ENCODE results near the gene UBE2D1. TPM values are rescaled to one million over a fixed set of nuclear protein-coding genes. Genes with fewer than 3 reads are reported as not detected.

Gene UBE2D1
- total and polyA plus RNA-seq, 9 of the 15 experiments (the other 6 are each of a cell fraction or from before 2014, with no cell fraction given) = 4.1 to 24.4 (median 12.3) TPM

DNA sequence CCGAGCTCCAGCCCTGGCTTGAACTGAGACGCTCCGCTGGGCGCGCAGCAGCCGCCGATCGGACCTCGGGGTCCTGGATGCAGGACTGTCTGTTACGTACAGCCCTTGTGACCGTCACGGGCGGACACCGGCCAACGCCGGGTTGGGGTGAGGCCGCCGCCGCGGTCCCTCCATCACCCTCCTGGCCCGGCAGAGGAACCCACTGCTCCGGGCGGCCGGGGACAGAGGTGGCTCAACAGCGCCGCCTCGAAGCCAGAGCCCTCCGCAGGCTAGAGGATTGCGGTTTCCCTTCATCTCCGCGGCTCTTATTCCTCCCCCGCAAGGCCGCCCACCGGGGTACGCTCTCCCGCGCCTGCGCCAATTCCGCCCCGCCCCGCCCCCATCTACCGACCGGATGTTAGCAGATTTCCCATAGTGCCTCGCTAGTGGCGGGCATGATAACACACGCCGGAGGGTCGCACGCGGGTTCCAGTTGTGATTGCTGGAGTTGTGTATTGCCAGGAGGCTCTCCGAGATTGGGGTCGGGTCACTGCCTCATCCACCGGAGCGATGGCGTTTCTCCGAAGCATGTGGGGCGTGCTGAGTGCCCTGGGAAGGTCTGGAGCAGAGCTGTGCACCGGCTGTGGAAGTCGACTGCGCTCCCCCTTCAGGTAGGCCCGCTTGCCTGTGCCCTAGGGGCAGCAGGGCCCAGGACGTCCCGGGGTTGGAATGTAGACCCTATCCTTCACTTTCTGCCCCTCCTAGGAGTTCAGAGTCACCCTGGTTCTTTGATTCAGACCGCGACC is 50.4 kb downstream of the UBE2D1 start, which contains the start of gene TFAM (continued):
- TF ChIP-seq KLF6 (CRISPR knock-in tag; IDR thresholded peaks at IDR 0.05; ENCODE audit: borderline replicate concordance) (no peak), CEBPB (tag; IDR thresholded peaks at IDR 0.05) (no peak), HNRNPL (IDR thresholded peaks at IDR 0.05; ENCODE audit: low read depth, low read length) (no peak; the same call in 1 of the 2 replicates), NR2F6 (CRISPR knock-in tag; IDR thresholded peaks at IDR 0.05) (0 out of 2 replicates have a peak, but pooled peaks have one; percentile 26), THRB (CRISPR knock-in tag; conservative IDR thresholded peaks at IDR 0.05) (0 out of 2 replicates have a peak, but pooled peaks have one; percentile 15), DDX20 (tag; IDR thresholded peaks at IDR 0.05; ENCODE audit: low read depth) (no peak), CBX5 (IDR thresholded peaks at IDR 0.05; ENCODE audit: borderline replicate concordance, low read depth) (peak; percentile 68; the same call in 1 of the 2 replicates), RB1 (IDR thresholded peaks at IDR 0.05; ENCODE audit: low read depth) (peak; percentile 74), RBM14 (IDR thresholded peaks at IDR 0.05; ENCODE audit: borderline replicate concordance, insufficient read depth, low read depth, low read length) (no peak), TEAD1 (CRISPR knock-in tag; IDR thresholded peaks at IDR 0.05) (peak in 1 of 2 experiments; percentile 77; a peak in 1 of 4 replicates), KDM2B (CRISPR knock-in tag; IDR thresholded peaks at IDR 0.05) (peak; percentile 15; the same call in 1 of the 2 replicates), RBBP5 (IDR thresholded peaks at IDR 0.05; ENCODE audit: borderline replicate concordance, insufficient read depth, low read length, poor library complexity, severe bottlenecking) (peak; percentile 83), ZKSCAN8 (CRISPR knock-in tag; IDR thresholded peaks at IDR 0.05) (no peak), MAFK (IDR thresholded peaks at IDR 0.05; ENCODE audit: low read length) (peak; percentile 3; the same call in 1 of the 2 replicates), ZNF12 (CRISPR knock-in tag; IDR thresholded peaks at IDR 0.05) (peak; percentile 18; the same call in 1 of the 2 replicates), L3MBTL2 (IDR thresholded peaks at IDR 0.05) (peak; percentile 60), HDAC8 (tag; IDR thresholded peaks at IDR 0.05) (no peak), CBX1 (IDR thresholded peaks at IDR 0.05; ENCODE audit: low read depth) (peak; percentile 90), SMARCA5 (IDR thresholded peaks at IDR 0.05) (peak; percentile 43; the same call in 1 of the 2 replicates), ZNF551 (CRISPR knock-in tag; IDR thresholded peaks at IDR 0.05) (no peak), FOXJ2 (tag; IDR thresholded peaks at IDR 0.05) (peak; percentile 67; the same call in 1 of the 2 replicates), PTTG1 (tag; IDR thresholded peaks at IDR 0.05; ENCODE audit: low read depth) (no peak), ESRRA (IDR thresholded peaks at IDR 0.05; ENCODE audit: borderline replicate concordance, low read depth) (peak; percentile 96)
- TF ChIP-seq, protein P1, sequence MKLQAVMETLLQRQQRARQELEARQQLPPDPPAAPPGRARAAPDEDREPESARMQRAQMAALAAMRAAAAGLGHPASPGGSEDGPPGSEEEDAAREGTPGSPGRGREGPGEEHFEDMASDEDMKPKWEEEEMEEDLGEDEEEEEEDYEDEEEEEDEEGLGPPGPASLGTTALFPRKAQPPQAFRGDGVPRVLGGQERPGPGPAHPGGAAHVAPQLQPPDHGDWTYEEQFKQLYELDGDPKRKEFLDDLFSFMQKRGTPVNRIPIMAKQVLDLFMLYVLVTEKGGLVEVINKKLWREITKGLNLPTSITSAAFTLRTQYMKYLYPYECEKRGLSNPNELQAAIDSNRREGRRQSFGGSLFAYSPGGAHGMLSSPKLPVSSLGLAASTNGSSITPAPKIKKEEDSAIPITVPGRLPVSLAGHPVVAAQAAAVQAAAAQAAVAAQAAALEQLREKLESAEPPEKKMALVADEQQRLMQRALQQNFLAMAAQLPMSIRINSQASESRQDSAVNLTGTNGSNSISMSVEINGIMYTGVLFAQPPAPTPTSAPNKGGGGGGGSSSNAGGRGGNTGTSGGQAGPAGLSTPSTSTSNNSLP (IDR thresholded peaks at IDR 0.05; ENCODE audit: borderline replicate concordance, low read depth, low read length) = no peak

Data from K562 (cell line).